ENCODE measurements around the gene CAMTA1.

The CAMTA1 gene

DNA sequence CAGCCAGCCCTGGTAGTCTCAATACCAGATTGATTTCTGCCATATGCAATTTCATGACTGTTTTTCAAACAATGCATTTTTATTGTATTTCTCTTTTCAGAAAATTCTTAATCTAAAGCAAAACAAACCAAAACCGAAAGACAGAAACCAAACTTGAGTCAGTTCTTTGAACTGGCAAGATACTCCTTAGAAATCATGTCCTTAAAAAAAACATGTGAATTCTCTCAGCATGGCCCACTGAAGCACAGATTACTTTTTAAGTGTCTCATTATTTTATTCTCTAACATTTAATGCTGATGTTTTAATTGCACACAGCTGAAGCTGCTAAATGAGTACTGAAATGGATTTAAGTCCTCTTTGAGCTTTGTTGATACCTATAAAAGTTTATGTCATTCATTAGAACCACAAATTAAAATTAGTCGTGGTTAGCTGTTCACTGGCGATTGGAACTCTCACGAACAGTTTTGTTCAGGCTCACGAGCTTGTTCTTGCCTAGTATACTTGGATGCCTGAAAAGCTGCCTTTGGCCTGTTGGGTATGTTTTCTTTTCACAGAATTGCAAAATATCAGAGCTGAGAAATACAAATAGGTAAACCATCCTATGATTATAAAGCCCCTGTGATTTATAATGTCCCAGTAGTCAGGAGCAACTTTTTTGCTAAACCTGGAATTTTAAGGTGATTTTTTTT is 87.5 kb downstream of the CAMTA1 start:
- WGBS, 2 experiments, result 92 to 96% methylated on average over 5 of the region's 5 CpGs
- H3K27me3 ChIP-seq (ENCODE audit: control insufficient read depth, insufficient read depth, low read length, poor library complexity, severe bottlenecking), result no peaks in the 10 kb centered on the region
- H3K4me3 ChIP-seq (ENCODE audit: insufficient read depth, low read depth, low read length), result no peak overlapping the region
- peaks cover 21% of the 10 kb centered on the region for H3K4me1 ChIP-seq (ENCODE audit: control insufficient read depth, insufficient read depth, low read length)
- no peaks in the 10 kb centered on the region for H3K9me3 ChIP-seq (ENCODE audit: control insufficient read depth, low read length)
- no peaks in the 10 kb centered on the region for H3K36me3 ChIP-seq (ENCODE audit: control insufficient read depth, insufficient read depth, low read length)
- no peak overlapping the region for H3K27ac ChIP-seq (ENCODE audit: insufficient read depth, low read depth, low read length, poor library complexity, severe bottlenecking)

DNA sequence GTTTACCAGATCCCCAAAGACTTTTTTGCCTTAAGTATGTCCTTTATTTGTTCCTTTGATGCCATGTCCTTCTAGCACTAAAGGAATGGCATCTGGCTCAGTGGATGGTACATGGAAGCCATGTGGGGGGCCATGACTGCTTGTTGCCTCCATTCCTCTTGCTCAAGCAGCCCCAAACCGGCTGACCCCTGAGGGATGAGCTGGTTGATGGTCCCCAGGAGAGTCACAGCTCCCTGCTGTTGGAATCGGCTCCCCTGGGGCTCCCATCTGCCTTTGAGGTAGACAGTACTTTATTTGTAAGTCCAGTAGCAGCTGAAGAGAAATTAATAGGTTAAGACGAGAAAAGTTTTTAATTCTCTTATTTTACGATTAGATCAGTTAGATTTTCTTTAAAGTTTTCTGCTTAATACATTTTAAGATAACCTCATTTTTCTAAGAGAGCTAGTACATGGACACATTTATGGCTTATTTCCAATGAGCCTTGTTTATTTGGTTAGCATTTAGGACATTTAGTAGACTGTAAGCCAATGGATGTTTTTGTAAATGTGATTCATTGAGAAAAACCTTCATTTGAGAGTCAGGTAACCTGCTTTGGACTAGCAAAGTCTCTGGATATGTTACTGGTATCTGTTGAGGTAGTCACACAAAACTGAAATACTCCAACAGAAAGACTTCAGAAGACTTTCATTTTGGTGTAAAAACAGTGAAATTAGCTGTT is 88.2 kb downstream of the CAMTA1 start:
- no peak overlapping the region for H3K4me3 ChIP-seq (ENCODE audit: insufficient read depth, low read depth, low read length)
- H3K27ac ChIP-seq (ENCODE audit: insufficient read depth, low read depth, low read length, poor library complexity, severe bottlenecking), result no peak overlapping the region
- no peaks in the 10 kb centered on the region for H3K36me3 ChIP-seq (ENCODE audit: control insufficient read depth, insufficient read depth, low read length)
- no peaks in the 10 kb centered on the region for H3K27me3 ChIP-seq (ENCODE audit: control insufficient read depth, insufficient read depth, low read length, poor library complexity, severe bottlenecking)
- peaks cover 20% of the 10 kb centered on the region for H3K4me1 ChIP-seq (ENCODE audit: control insufficient read depth, insufficient read depth, low read length)
- no peaks in the 10 kb centered on the region for H3K9me3 ChIP-seq (ENCODE audit: control insufficient read depth, low read length)
- WGBS, 2 experiments, result 85 to 90% methylated on average over 3 to 4 of the region's 4 CpGs

DNA sequence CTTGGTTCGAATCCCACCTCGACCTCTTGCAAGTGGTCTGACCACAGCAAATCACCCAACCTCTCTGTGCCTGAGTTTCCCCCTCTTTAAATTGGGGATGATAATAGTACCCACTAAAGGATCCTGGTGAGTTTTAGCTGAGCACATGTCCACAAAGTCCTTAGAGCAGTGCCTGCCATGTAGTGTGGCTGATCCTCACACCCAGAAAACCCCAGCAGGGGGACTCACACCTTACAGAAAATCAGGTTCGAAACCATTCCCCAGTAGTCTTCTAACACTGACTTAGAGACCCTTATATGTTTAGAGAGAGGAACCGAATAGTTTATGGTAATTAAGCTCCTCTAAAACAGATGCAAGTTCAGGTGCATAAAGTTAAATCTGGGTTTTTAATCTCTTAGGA is 89.0 kb downstream of the CAMTA1 start:
- H3K27ac ChIP-seq (ENCODE audit: insufficient read depth, low read depth, low read length, poor library complexity, severe bottlenecking), result no peak overlapping the region
- H3K27me3 ChIP-seq (ENCODE audit: control insufficient read depth, insufficient read depth, low read length, poor library complexity, severe bottlenecking), result no peaks in the 10 kb centered on the region
- peaks cover 12% of the 10 kb centered on the region for H3K4me1 ChIP-seq (ENCODE audit: control insufficient read depth, insufficient read depth, low read length)
- H3K4me3 ChIP-seq (ENCODE audit: insufficient read depth, low read depth, low read length), result no peak overlapping the region
- 93 to 98% methylated on average over 3 to 4 of the region's 4 CpGs for WGBS, 2 experiments
- no peaks in the 10 kb centered on the region for H3K36me3 ChIP-seq (ENCODE audit: control insufficient read depth, insufficient read depth, low read length)
- H3K9me3 ChIP-seq (ENCODE audit: control insufficient read depth, low read length), result no peaks in the 10 kb centered on the region

DNA sequence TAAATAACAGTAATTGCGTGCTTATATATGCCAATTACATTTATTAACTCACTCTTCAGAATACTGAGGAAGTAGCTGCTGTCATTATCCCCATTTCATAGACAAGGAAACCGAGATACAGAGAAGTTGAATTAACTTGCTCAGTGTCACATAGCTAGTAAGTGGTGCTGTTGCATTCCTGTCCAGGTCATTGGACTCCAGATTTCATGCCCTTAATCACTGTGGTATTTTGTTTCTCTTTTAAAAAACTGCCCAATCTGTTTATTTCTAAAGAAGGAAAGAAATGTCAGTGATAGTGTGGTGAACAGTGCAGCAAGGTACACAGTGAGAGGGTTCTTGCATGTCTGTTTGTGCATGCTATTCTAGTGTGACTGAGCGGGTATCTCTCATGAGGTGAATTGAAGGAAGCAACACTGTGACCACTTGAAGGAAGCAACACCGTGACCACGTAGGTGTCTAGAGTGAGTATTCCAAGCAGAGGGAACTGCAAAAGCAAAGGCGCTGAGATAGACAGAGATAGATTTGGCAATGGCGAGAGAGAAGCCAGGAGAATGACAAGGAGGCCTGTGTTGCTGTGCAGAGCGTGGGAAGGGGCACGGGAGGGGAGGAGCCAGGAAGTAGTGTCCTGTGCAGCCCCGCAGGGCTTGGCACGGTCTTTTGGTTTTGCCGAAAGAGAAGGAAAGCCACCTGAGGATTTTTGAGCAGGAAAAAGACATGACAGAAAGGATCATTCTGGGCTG is 95.9 kb downstream of the CAMTA1 start:
- Histone ChIP-seq H3K4me3 (ENCODE audit: insufficient read depth, low read depth, low read length) (no peak overlapping the region), H3K9me3 (ENCODE audit: control insufficient read depth, low read length) (no peaks in the 10 kb centered on the region), H3K36me3 (ENCODE audit: control insufficient read depth, insufficient read depth, low read length) (no peaks in the 10 kb centered on the region), H3K27me3 (ENCODE audit: control insufficient read depth, insufficient read depth, low read length, poor library complexity, severe bottlenecking) (no peaks in the 10 kb centered on the region), H3K27ac (ENCODE audit: insufficient read depth, low read depth, low read length, poor library complexity, severe bottlenecking) (no peak overlapping the region), H3K4me1 (ENCODE audit: control insufficient read depth, insufficient read depth, low read length) (no peaks in the 10 kb centered on the region)
- WGBS, 2 experiments, result 93 to 95% methylated on average over 12 of the region's 12 CpGs

DNA sequence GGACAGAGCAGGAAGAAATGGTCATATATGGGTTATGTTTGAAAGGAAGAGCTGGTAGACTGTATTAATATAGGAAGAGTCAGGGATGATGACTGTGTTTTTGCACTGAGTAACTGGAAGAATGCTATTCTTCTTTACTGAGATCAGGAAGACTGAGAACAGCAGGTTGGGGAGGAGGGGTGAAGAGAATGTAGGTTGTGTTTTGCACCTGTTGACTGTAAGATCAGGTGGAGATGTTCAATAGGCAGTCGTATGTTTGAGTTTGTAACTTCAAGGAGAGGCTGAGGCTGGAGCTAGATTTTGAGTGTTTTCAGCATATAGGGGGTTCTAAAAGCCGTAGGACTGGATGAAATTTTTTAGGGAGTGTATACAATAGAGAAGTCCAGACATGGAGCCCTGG is 97.2 kb downstream of the CAMTA1 start:
- Histone ChIP-seq H3K27me3 (ENCODE audit: control insufficient read depth, insufficient read depth, low read length, poor library complexity, severe bottlenecking) (no peaks in the 10 kb centered on the region), H3K4me3 (ENCODE audit: insufficient read depth, low read depth, low read length) (no peak overlapping the region), H3K36me3 (ENCODE audit: control insufficient read depth, insufficient read depth, low read length) (no peaks in the 10 kb centered on the region), H3K9me3 (ENCODE audit: control insufficient read depth, low read length) (no peaks in the 10 kb centered on the region), H3K27ac (ENCODE audit: insufficient read depth, low read depth, low read length, poor library complexity, severe bottlenecking) (no peak overlapping the region), H3K4me1 (ENCODE audit: control insufficient read depth, insufficient read depth, low read length) (no peaks in the 10 kb centered on the region)
- 93 to 94% methylated on average over 2 of the region's 2 CpGs for WGBS, 2 experiments

DNA sequence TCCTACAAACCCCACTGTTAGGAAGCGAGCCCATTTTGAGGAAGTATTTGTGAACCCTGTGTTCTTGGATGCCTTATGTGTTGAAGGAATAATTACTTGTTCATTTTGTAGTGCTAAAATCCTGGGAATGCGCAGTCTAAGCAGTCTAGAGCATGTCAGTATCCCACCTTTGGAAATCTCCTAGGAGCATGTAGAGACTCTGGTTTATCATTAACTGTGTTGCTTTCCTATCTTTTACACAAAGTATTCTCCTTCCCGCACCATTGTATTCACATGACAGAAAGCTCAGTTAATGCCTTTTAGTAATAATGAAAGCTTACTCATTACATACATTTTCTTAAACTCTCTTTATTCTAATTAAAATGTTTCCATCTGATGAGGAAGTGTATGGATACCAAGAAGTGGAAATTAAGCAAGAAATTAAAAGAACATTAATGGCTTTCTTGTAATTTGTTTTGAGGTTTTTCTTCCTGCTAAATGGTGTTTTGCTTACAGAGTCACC is 99.4 kb downstream of the CAMTA1 start:
- Histone ChIP-seq H3K9me3 (ENCODE audit: control insufficient read depth, low read length) (no peaks in the 10 kb centered on the region), H3K36me3 (ENCODE audit: control insufficient read depth, insufficient read depth, low read length) (no peaks in the 10 kb centered on the region), H3K27ac (ENCODE audit: insufficient read depth, low read depth, low read length, poor library complexity, severe bottlenecking) (no peak overlapping the region), H3K4me1 (ENCODE audit: control insufficient read depth, insufficient read depth, low read length) (no peaks in the 10 kb centered on the region), H3K27me3 (ENCODE audit: control insufficient read depth, insufficient read depth, low read length, poor library complexity, severe bottlenecking) (no peaks in the 10 kb centered on the region), H3K4me3 (ENCODE audit: insufficient read depth, low read depth, low read length) (no peak overlapping the region)
- 99 to 100% methylated on average over 2 to 3 of the region's 3 CpGs for WGBS, 2 experiments

DNA sequence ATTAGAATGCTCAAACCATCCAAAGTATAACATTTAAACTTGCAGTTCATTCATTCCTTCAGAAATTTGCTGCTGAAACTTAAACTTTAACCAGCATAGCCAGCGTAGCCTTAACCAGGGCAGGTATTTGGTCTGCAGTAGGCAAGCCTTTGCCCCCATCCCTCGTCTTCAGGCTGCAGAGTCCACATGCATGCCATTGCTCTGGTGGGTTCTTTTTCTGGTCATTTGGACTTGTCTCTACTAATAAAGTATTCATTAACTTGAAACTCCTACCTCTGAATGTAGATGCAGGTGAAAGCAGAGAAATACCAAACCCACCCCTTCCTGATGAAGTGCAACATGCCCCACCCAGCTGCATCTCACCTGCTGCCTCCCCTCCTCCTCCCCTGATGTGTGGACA is 100.2 kb downstream of the CAMTA1 start:
- WGBS, 2 experiments, result 90 to 93% methylated on average over 2 of the region's 2 CpGs
- H3K4me1 ChIP-seq (ENCODE audit: control insufficient read depth, insufficient read depth, low read length), result no peaks in the 10 kb centered on the region

DNA sequence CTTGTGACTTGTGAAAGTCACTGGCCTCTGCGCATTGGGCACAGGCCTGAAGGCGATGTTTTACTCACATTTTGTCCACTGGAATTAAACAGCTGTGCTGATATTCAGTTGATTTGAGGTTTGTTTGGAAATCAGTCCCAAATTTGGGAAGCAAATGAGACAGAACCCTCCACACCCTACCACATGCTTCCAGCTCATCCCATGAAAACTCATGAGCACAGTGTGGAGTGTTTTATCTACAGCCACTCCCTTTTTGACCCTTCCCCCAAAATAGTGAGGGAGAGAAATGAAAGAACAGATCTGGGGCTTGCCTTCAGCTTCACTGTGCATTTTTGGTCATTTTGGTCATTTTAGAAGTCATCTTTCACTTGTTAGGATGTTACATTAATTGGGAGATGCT is 101.3 kb downstream of the CAMTA1 start:
- Histone ChIP-seq H3K9me3 (ENCODE audit: control insufficient read depth, low read length) (no peaks in the 10 kb centered on the region), H3K27ac (ENCODE audit: insufficient read depth, low read depth, low read length, poor library complexity, severe bottlenecking) (no peak overlapping the region), H3K4me3 (ENCODE audit: insufficient read depth, low read depth, low read length) (no peak overlapping the region), H3K4me1 (ENCODE audit: control insufficient read depth, insufficient read depth, low read length) (no peaks in the 10 kb centered on the region), H3K36me3 (ENCODE audit: control insufficient read depth, insufficient read depth, low read length) (no peaks in the 10 kb centered on the region), H3K27me3 (ENCODE audit: control insufficient read depth, insufficient read depth, low read length, poor library complexity, severe bottlenecking) (no peaks in the 10 kb centered on the region)
- 98% methylated on average over 2 of the region's 2 CpGs for WGBS, 2 experiments

More for the DNA sequence above, 100.2 kb downstream of the CAMTA1 start:
- Histone ChIP-seq H3K27ac (ENCODE audit: insufficient read depth, low read depth, low read length, poor library complexity, severe bottlenecking) (no peak overlapping the region), H3K9me3 (ENCODE audit: control insufficient read depth, low read length) (no peaks in the 10 kb centered on the region), H3K27me3 (ENCODE audit: control insufficient read depth, insufficient read depth, low read length, poor library complexity, severe bottlenecking) (no peaks in the 10 kb centered on the region), H3K4me3 (ENCODE audit: insufficient read depth, low read depth, low read length) (no peak overlapping the region), H3K36me3 (ENCODE audit: control insufficient read depth, insufficient read depth, low read length) (no peaks in the 10 kb centered on the region)

DNA sequence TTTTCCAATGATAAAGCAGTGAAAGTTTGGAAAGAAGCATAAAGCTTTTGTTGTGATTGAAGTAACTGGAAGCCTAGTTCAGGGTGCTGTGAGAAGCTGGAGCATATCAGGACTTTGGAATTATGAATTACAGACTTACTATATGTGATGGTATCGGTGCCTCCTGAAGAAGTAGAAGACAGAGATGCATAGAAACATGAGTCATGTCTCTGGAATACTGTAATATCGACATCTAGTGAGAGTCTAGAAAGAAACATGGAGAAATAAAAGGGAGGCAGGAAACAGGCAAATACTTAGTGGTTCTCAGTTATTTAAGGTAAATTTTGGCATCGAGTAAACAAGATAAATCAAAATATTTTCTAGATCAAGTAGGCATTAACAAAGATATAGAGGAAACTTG is 103.0 kb downstream of the CAMTA1 start:
- Histone ChIP-seq H3K27me3 (ENCODE audit: control insufficient read depth, insufficient read depth, low read length, poor library complexity, severe bottlenecking) (no peaks in the 10 kb centered on the region), H3K4me1 (ENCODE audit: control insufficient read depth, insufficient read depth, low read length) (no peaks in the 10 kb centered on the region), H3K9me3 (ENCODE audit: control insufficient read depth, low read length) (no peaks in the 10 kb centered on the region), H3K36me3 (ENCODE audit: control insufficient read depth, insufficient read depth, low read length) (no peaks in the 10 kb centered on the region), H3K27ac (ENCODE audit: insufficient read depth, low read depth, low read length, poor library complexity, severe bottlenecking) (no peak overlapping the region), H3K4me3 (ENCODE audit: insufficient read depth, low read depth, low read length) (no peak overlapping the region)
- WGBS, 2 experiments, result 94 to 96% methylated on average over 2 to 3 of the region's 3 CpGs

DNA sequence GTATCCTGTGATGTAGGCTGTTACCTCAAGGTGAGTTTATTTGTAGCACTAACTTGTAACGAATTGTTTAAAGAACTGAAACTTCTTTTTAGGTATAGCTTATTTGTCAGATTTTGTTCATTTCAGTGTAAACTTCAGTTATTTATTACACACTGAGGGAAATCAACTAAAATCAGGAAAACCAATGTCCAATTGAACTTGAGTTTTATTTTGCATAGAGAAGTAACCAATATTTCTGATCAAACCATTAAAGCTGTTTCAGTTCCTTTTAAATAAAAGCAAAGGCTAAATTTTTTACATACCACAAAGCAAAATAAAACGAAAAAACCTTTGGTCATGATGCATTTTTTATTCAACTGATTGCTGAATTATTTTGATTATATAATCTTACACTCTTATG is 103.6 kb downstream of the CAMTA1 start:
- Histone ChIP-seq H3K4me3 (ENCODE audit: insufficient read depth, low read depth, low read length) (no peak overlapping the region), H3K4me1 (ENCODE audit: control insufficient read depth, insufficient read depth, low read length) (no peaks in the 10 kb centered on the region)
- WGBS, 2 experiments, result 100% methylated on average over 1 of the region's 2 CpGs

More for the DNA sequence above, 103.6 kb downstream of the CAMTA1 start:
- no peaks in the 10 kb centered on the region for H3K27me3 ChIP-seq (ENCODE audit: control insufficient read depth, insufficient read depth, low read length, poor library complexity, severe bottlenecking)
- no peak overlapping the region for H3K27ac ChIP-seq (ENCODE audit: insufficient read depth, low read depth, low read length, poor library complexity, severe bottlenecking)
- no peaks in the 10 kb centered on the region for H3K36me3 ChIP-seq (ENCODE audit: control insufficient read depth, insufficient read depth, low read length)
- H3K9me3 ChIP-seq (ENCODE audit: control insufficient read depth, low read length), result no peaks in the 10 kb centered on the region
